Common myeloid progenitor, CD34-positive (primary cell): ENCODE results near the gene CACNA1D.
A peak's percentile ranks its signal among the peaks of the same experiment; 100 is the strongest.

Source experiments
- CTCF ChIA-PET: fragments of 350-600 bp; sonication (Branson Sonifier 250); formaldehyde crosslinking; loops from one replicate; lab custom pipeline; 2021; ENCODE audit warnings: antibody characterized with exemption; lab: Charles Lee
- POLR2A ChIA-PET: fragments of 350-600 bp; sonication (Branson Sonifier 250); formaldehyde crosslinking; loops from one replicate; lab custom pipeline; 2021; ENCODE audit warnings: antibody characterized with exemption; lab: Charles Lee
- DNase-seq, 3 donors: peaks; one replicate each; pipeline versions ENCODE4 v3.0.0 to v3.0.0-alpha.2; 2013
- H3K27ac ChIP-seq, 2 experiments: 1 replicate in 1 of 2; 2 replicates in 1 of 2; pipeline ENCODE4 v1.7.0; 2013; ENCODE audit warnings: inconsistent platforms in 2 of 2, low read length in 2 of 2, mild to moderate bottlenecking in 2 of 2, low read depth in 1 of 2, moderate library complexity in 1 of 2; ENCODE audit not compliant: severe bottlenecking in 2 of 2, insufficient read depth in 1 of 2, poor library complexity in 1 of 2
- H3K27me3 ChIP-seq, 5 experiments: replicated peaks in 2 of 5; 1 replicate in 3 of 5; 2 replicates in 2 of 5; pipeline versions ENCODE4 v1.6.1 to v1.7.0; 2013; ENCODE audit warnings: low read length in 4 of 5, mild to moderate bottlenecking in 2 of 5, moderate library complexity in 2 of 5, inconsistent platforms in 1 of 5; ENCODE audit not compliant: insufficient read depth in 5 of 5, control insufficient read depth in 4 of 5
- H3K36me3 ChIP-seq, 4 experiments: 1 replicate in 2 of 4; 2 replicates in 2 of 4; pipeline versions ENCODE4 v1.6.1 to v1.7.0; 2013; ENCODE audit warnings: low read length in 3 of 4, control low read depth in 1 of 4, mild to moderate bottlenecking in 1 of 4; ENCODE audit not compliant: control insufficient read depth in 4 of 4, insufficient read depth in 4 of 4
- H3K4me1 ChIP-seq, 4 experiments: 1 replicate in 3 of 4; 2 replicates in 1 of 4; pipeline versions ENCODE4 v1.6.1 to v1.7.1; 2013; ENCODE audit warnings: low read length in 3 of 4, mild to moderate bottlenecking in 3 of 4, control low read depth in 1 of 4, inconsistent platforms in 1 of 4, moderate library complexity in 1 of 4; ENCODE audit not compliant: control insufficient read depth in 4 of 4, insufficient read depth in 4 of 4; ENCODE audit errors: control extremely low read depth in 1 of 4
- H3K4me3 ChIP-seq, 7 experiments: 1 replicate in 4 of 7; 2 replicates in 3 of 7; pipeline versions ENCODE4 v1.5.1 to v1.7.0; 2013; ENCODE audit warnings: mild to moderate bottlenecking in 7 of 7, low read length in 6 of 7, moderate library complexity in 6 of 7, inconsistent platforms in 2 of 7, low read depth in 2 of 7, control low read depth in 1 of 7; ENCODE audit not compliant: insufficient read depth in 4 of 7, control insufficient read depth in 1 of 7; ENCODE audit errors: extremely low read depth in 1 of 7
- H3K9me3 ChIP-seq, 5 experiments: 1 replicate in 4 of 5; 2 replicates in 1 of 5; pipeline versions ENCODE4 v1.6.1 to v1.7.1; 2013; ENCODE audit warnings: low read length in 4 of 5, mild to moderate bottlenecking in 2 of 5, inconsistent platforms in 1 of 5, low read depth in 1 of 5, moderate library complexity in 1 of 5; ENCODE audit not compliant: control insufficient read depth in 4 of 5, insufficient read depth in 2 of 5; ENCODE audit errors: control extremely low read depth in 1 of 5
- WGBS: methylation state at CpG from one replicate; pipeline ENCODE4 v1.1.5; 2013; ENCODE audit not compliant: insufficient coverage; 5-methylcytosine and 5-hydroxymethylcytosine counted together

CACNA1D gene

DNA sequence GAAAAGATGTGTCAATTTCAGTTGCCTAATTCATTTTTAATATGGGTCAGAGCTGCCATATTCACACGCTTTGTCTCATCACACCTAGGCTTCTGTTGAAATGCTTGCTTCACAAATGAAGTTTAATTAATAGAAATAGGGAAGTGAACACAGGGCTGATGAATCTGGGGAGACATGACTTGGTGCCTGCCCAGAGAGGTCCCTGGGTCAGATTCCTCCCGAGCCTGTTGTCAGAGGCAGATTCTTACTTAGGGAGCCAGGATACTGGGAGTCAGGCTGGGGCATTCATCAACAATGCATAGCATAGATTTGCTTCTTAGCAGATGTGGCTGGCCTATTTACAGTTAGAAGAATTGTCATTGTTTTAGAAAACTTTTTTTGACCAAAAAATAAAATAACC lies 90.6 kb downstream of the CACNA1D start:
- 73% methylated on average over 2 of the region's 2 CpGs for WGBS
- Histone ChIP-seq H3K27ac (no peak overlapping the region), H3K4me1 (peaks cover 0 to 4% (median 3%) of the 10 kb centered on the region in 4 experiments), H3K9me3 (no peaks in the 10 kb centered on the region), H3K36me3 (no peaks in the 10 kb centered on the region), H3K4me3 (no peak overlapping the region), H3K27me3 (peaks cover 0 to 11% (median 4%) of the 10 kb centered on the region in 5 experiments)
- POLR2A ChIA-PET: no interaction called here
- peak in 2 of 3 donors; percentile 9 for DNase-seq
- CTCF ChIA-PET: no interaction called here

DNA sequence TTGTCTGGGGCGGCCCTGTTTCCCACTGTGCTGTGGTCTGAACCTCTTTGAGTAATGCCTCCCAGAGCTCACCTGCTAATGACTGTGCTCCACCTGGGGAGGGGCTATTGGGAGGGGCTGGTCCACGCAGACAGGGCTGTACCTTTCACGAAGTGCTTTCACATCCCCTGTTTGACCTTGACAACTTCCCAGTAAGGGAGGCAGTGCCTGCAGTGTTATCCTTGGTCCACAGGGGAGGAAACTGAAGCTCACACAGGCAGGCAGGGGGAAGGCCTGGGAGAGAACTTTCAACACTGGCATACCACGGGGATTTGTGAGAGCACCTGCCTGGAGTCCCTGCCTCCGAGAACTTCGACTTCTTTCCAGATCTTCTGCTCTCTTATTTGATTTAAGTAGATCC lies 91.2 kb downstream of the CACNA1D start:
- CTCF ChIA-PET: no interaction called here
- POLR2A ChIA-PET: interaction anchor here (0.6 kb wide), 1 partner anchor 95 kb away, joined by 6 read pairs; no protein-coding TSS in a partner anchor
- Histone ChIP-seq H3K36me3 (no peaks in the 10 kb centered on the region), H3K9me3 (no peaks in the 10 kb centered on the region), H3K27ac (no peak overlapping the region), H3K4me3 (no peak overlapping the region), H3K27me3 (peaks cover 0 to 11% (median 4%) of the 10 kb centered on the region in 5 experiments), H3K4me1 (peaks cover 0 to 4% (median 3%) of the 10 kb centered on the region in 4 experiments)
- DNase-seq: no peak
- WGBS: 93% methylated on average over 5 of the region's 6 CpGs

DNA sequence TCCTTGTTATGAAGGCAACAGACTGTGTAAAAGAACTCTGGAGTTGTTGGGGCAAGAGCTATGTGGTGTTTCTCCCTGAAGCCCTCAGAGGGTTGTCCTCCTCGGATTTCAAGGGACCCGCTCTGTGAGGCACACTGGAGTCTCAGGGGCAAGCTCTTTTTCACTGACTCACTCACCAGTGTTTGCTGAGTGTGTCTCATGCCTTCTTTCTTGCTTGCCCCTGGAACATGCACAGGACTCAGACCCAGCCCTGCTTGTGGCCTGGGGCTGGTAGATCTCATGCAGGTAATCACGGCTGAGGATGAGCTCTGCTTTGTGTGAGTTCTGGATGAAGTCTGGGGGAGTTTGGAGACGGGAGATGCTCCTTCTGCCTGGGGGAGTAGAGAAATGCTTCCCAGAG lies 93.7 kb downstream of the CACNA1D start:
- Histone ChIP-seq H3K4me3 (no peak overlapping the region), H3K9me3 (no peaks in the 10 kb centered on the region), H3K27me3 (peaks cover 0 to 8% (median 2%) of the 10 kb centered on the region in 5 experiments), H3K4me1 (no peaks in the 10 kb centered on the region), H3K27ac (no peak overlapping the region), H3K36me3 (no peaks in the 10 kb centered on the region)
- CTCF ChIA-PET: no interaction called here
- DNase-seq: no peak
- POLR2A ChIA-PET: no interaction called here
- 86% methylated on average over 4 of the region's 4 CpGs for WGBS

DNA sequence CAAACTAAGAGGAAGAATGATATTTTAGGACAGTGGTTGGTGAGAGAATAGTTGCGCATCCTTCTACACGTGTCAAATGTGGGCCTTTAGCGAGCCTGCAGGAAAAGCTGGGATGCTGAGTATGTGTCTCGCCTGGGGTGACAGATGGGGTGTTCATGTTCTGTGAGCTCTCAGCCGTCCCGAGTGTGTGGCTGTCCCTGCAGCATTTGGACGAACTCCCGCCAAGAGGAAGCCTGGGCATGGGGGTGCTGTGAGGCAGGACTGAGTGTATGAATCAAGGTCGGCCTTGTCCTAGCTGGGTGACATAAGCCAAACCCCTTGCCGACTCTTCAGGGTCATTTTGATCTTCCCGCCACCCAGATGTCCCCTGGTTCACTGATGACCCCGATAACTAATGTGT lies 94.8 kb downstream of the CACNA1D start:
- Histone ChIP-seq H3K4me3 (no peak overlapping the region), H3K27me3 (peaks cover 0 to 4% (median 0%) of the 10 kb centered on the region in 5 experiments), H3K36me3 (no peaks in the 10 kb centered on the region), H3K4me1 (no peaks in the 10 kb centered on the region), H3K9me3 (no peaks in the 10 kb centered on the region), H3K27ac (no peak overlapping the region)
- ChIA-PET POLR2A (no interaction called here), CTCF (no interaction called here)
- 99% methylated on average over 12 of the region's 12 CpGs for WGBS
- no peak for DNase-seq

DNA sequence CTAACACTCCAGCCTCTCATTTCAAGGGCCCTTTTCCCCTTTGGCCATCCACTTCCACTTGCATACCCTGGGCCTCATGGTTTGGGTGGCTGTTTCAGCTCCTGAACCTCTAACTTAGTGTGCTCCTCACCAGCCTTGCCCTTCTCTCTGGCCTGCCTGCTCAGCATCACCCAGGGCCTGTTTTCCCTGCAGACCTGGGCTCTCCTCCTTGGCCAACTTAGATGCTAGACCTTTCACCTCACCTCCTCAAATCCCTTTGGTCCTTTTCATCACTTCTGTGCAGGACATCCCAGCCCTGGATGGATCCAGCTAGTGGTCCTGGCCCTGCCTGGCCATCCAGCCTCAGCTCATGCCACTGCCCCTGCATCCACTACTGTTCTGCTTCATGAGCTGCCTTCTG lies 95.4 kb downstream of the CACNA1D start:
- no peak for DNase-seq
- ChIA-PET CTCF (no interaction called here), POLR2A (no interaction called here)
- Histone ChIP-seq H3K27ac (no peak overlapping the region), H3K27me3 (peaks cover 0 to 4% (median 0%) of the 10 kb centered on the region in 5 experiments), H3K4me1 (no peaks in the 10 kb centered on the region), H3K4me3 (no peak overlapping the region), H3K9me3 (no peaks in the 10 kb centered on the region), H3K36me3 (no peaks in the 10 kb centered on the region)

DNA sequence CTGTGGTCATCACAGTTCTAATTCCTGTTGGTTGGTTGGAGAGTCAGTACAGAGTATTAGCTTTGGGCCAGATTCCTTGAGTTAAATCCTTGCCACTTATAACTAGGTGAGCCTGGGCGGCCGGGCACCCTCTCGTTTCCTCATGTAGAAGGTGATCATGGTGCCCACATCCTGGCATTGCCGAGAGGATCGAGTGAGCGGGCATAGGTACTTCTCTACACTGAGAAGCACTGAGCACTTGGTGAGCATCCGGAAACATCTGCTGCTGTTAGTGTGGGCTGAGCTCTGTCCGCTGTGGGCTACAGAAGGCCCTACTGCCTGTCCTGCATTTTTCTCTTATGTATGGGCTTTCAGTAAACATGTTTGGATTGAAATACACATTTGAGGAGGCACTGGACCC lies 96.2 kb downstream of the CACNA1D start:
- ChIA-PET CTCF (no interaction called here), POLR2A (no interaction called here)
- H3K27me3 ChIP-seq: peaks cover 0 to 4% (median 0%) of the 10 kb centered on the region in 5 experiments
- no peaks in the 10 kb centered on the region for H3K4me1 ChIP-seq
- peak in 1 of 3 donors; percentile 7 for DNase-seq
- no peaks in the 10 kb centered on the region for H3K36me3 ChIP-seq
- no peak overlapping the region for H3K27ac ChIP-seq
- no peaks in the 10 kb centered on the region for H3K9me3 ChIP-seq
- H3K4me3 ChIP-seq: no peak overlapping the region
- 92% methylated on average over 8 of the region's 8 CpGs for WGBS

DNA sequence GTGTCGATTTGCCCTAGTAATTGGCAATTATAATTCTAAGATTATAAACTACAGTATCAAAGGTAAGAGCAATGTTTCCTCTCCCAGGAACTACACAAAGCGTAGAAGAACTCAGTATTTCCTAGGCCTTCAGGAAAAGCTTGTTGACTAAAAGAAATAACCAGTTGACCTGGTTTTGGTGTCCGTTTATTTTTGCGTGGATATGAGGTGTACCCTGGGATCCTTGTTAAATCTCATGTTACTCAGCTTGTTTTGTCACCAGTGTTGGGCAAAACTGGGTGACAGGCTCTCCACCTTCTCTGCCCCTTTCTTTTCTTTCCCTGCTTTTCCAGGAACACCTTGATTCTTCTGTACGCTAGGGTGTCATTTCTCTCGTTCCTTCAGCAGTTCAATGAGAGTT lies 97.2 kb downstream of the CACNA1D start:
- H3K36me3 ChIP-seq: no peaks in the 10 kb centered on the region
- no peak overlapping the region for H3K27ac ChIP-seq
- POLR2A ChIA-PET: no interaction called here
- 96% methylated on average over 4 of the region's 6 CpGs for WGBS
- no peak overlapping the region for H3K4me3 ChIP-seq
- CTCF ChIA-PET: no interaction called here
- no peaks in the 10 kb centered on the region for H3K9me3 ChIP-seq
- H3K27me3 ChIP-seq: peaks cover 0 to 4% (median 0%) of the 10 kb centered on the region in 5 experiments
- no peaks in the 10 kb centered on the region for H3K4me1 ChIP-seq
- no peak for DNase-seq
